Sigmoid colon (tissue), 4 donors: Measurements from ENCODE around the gene SSBP3.

ENCODE experiments used
- CTCF ChIP-seq, 4 experiments: fragments of 450-650 bp in 3 of 4; fragments of 200-600 bp in 1 of 4; IDR thresholded peaks; one replicate each; pipeline ENCODE4 v1.5.1; 2016 to 2019; ENCODE audit warnings: antibody characterized with exemption in 4 of 4, mild to moderate bottlenecking in 3 of 4, moderate library complexity in 2 of 4
- EP300 ChIP-seq, 4 donors: sonication (generic); formaldehyde crosslinking; IDR thresholded peaks; one replicate each; pipeline ENCODE4 v1.6.1; 2017; ENCODE audit warnings: antibody characterized with exemption in 4 of 4
- POLR2A ChIP-seq, 2 donors: fragments of 450-650 bp; IDR thresholded peaks; one replicate each; pipeline ENCODE4 v1.6.1; 2016; ENCODE audit warnings: antibody characterized with exemption in 2 of 2, mild to moderate bottlenecking in 2 of 2, moderate library complexity in 2 of 2
- POLR2AphosphoS5 ChIP-seq, 4 donors: sonication (generic); formaldehyde crosslinking; IDR thresholded peaks; one replicate each; pipeline ENCODE4 v1.6.1; 2017; ENCODE audit warnings: antibody characterized with exemption in 4 of 4

- TF ChIP-seq POLR2A (IDR thresholded peaks at IDR 0.05) (no peak), CTCF (IDR thresholded peaks at IDR 0.05) (no peak), POLR2AphosphoS5 (IDR thresholded peaks at IDR 0.05) (no peak), EP300 (IDR thresholded peaks at IDR 0.05) (no peak)
Measured at GRCh38 chr1:54177726-54178125, 228.5 kb downstream of the SSBP3 start.
